Lung (tissue), 12 donors: ENCODE data around the gene LARP1. TPM values are rescaled to one million over a fixed set of nuclear protein-coding genes. Genes with fewer than 3 reads are reported as not detected.

ENCODE experiments used
- ATAC-seq: fragments of 200-7000 bp; cut with Tn5 transposase; one replicate; pipeline ENCODE4 v1.9.1; 2020; ENCODE audit warnings: moderate number of reproducible peaks; ENCODE audit not compliant: insufficient read depth, low FRiP score
- DNase-seq, 3 donors: peaks; one replicate each; pipeline ENCODE4 v3.0.0-alpha.2; 2013 to 2017
- H3K27ac ChIP-seq, 2 donors: one replicate each; pipeline ENCODE4 v1.5.1; 2013; ENCODE audit warnings: mild to moderate bottlenecking in 2 of 2, moderate library complexity in 2 of 2, control low read depth in 1 of 2, inconsistent platforms in 1 of 2, low read depth in 1 of 2, low read length in 1 of 2
- H3K27me3 ChIP-seq, 3 donors: one replicate each; pipeline ENCODE4 v1.5.1; 2013; ENCODE audit warnings: low read length in 2 of 3; ENCODE audit not compliant: control insufficient read depth in 3 of 3, insufficient read depth in 3 of 3
- H3K36me3 ChIP-seq, 4 donors: one replicate each; pipeline ENCODE4 v1.5.1; 2013; ENCODE audit warnings: low read length in 4 of 4, mild to moderate bottlenecking in 1 of 4, moderate library complexity in 1 of 4; ENCODE audit not compliant: control insufficient read depth in 4 of 4, insufficient read depth in 4 of 4
- H3K4me1 ChIP-seq, 5 donors: one replicate each; pipeline ENCODE4 v1.5.1; 2013; ENCODE audit warnings: low read length in 5 of 5, mild to moderate bottlenecking in 2 of 5, moderate library complexity in 1 of 5; ENCODE audit not compliant: control insufficient read depth in 5 of 5, insufficient read depth in 5 of 5
- H3K4me3 ChIP-seq: one replicate; pipeline ENCODE4 v1.5.1; 2013; ENCODE audit warnings: mild to moderate bottlenecking, control low read depth, moderate library complexity
- H3K9ac ChIP-seq, 2 donors: one replicate each; pipeline ENCODE4 v1.5.1; 2013; ENCODE audit warnings: low read length in 2 of 2, control low read depth in 1 of 2; ENCODE audit not compliant: insufficient read depth in 1 of 2
- H3K9me3 ChIP-seq, 4 donors: one replicate each; pipeline ENCODE4 v1.5.1; 2013; ENCODE audit warnings: low read length in 3 of 4, mild to moderate bottlenecking in 1 of 4, moderate library complexity in 1 of 4; ENCODE audit not compliant: control insufficient read depth in 4 of 4, insufficient read depth in 3 of 4
- CTCF ChIP-seq: IDR thresholded peaks from 2 replicates; pipeline ENCODE4 v1.5.1; 2012; ENCODE audit warnings: mild to moderate bottlenecking; ENCODE audit errors: control extremely low read depth, extremely low read depth
- WGBS, 2 donors: extraction: QIAGEN DNeasy Blood & Tissue Kit; methylation state at CpG; one replicate each; pipeline ENCODE4 v1.1.7; 2013; 5-methylcytosine and 5-hydroxymethylcytosine counted together
- polyA plus RNA-seq, 2 donors: library from polyadenylated mRNA; stranded (reverse); fragments of 200-250 nt; gene quantifications; one replicate each; pipeline ENCODE4 v1.2.1, GENCODE V29; 2013
- total RNA-seq, 2 donors: library from RNA; depleted of rRNA in 1 of 2; stranded (reverse); fragments of >200 nt in 1 of 2; gene quantifications; one replicate each; pipeline ENCODE4 v1.2.1, GENCODE V29; 2014 to 2021
- donor health status: control.
- donor health status: control.
- donor health status: Bipolar disorder and iron deficiency.
- donor health status: healthy.
- donor health status: DM: yes; HTN: yes; CAD: no.

LARP1 gene
- total and polyA plus RNA-seq, 4 donors, result 30.5 to 199 (median 61.7) TPM

GRCh38 chr5:154851351-154851750 is 96.2 kb downstream of the LARP1 start:
- DNase-seq (no peak), ATAC-seq (no peak)
- H3K36me3 ChIP-seq, result peaks cover 0 to 2% (median 0%) of the 10 kb centered on the region in 4 donors
- TF ChIP-seq CTCF, result no peak
- no peaks in the 10 kb centered on the region for H3K9me3 ChIP-seq
- peaks cover 7 to 20% (median 13%) of the 10 kb centered on the region in 5 donors for H3K4me1 ChIP-seq
- H3K4me3 ChIP-seq, result no peak overlapping the region
- no peak overlapping the region for H3K9ac ChIP-seq
- 76 to 83% methylated on average over 3 of the region's 3 CpGs for WGBS, 2 donors
- no peaks in the 10 kb centered on the region for H3K27me3 ChIP-seq
- H3K27ac ChIP-seq, result peak overlapping the region in 1 of 2 donors; percentile 39

GRCh38 chr5:154857530-154858296 is 102.5 kb downstream of the LARP1 start:
- H3K9me3 ChIP-seq, result no peaks in the 10 kb centered on the region
- peaks cover 0 to 31% (median 8%) of the 10 kb centered on the region in 5 donors for H3K4me1 ChIP-seq
- H3K36me3 ChIP-seq, result no peaks in the 10 kb centered on the region
- peak overlapping the region; percentile 99 to 100 for H3K27ac ChIP-seq
- ATAC-seq, result peak; percentile 82
- peak overlapping the region; percentile 74 for H3K4me3 ChIP-seq
- no peaks in the 10 kb centered on the region for H3K27me3 ChIP-seq
- peak; percentile 98 to 99 (median 99) for DNase-seq
- peak overlapping the region; percentile 79 to 91 for H3K9ac ChIP-seq
- no peak for TF ChIP-seq CTCF
- 0% methylated on average over 56 to 58 of the region's 59 CpGs for WGBS, 2 donors

GRCh38 chr5:154858297-154858971 is 103.3 kb downstream of the LARP1 start, which contains the start of gene CNOT8:
Gene CNOT8 (plus strand): TSS chr5:154858627. CDS start chr5:154863279, 4,652 bp downstream.
- ATAC-seq (peak; percentile 93), DNase-seq (peak; percentile 99)
- H3K4me1 ChIP-seq, result peaks cover 0 to 31% (median 8%) of the 10 kb centered on the region in 5 donors
- H3K9ac ChIP-seq, result peak within 1 kb of the TSS; percentile 79 to 95
- peaks cover 2 to 6% (median 4%) of the 10 kb centered on the region in 4 donors for H3K36me3 ChIP-seq
- peak within 1 kb of the TSS; percentile 89 for H3K4me3 ChIP-seq
- no peak for TF ChIP-seq CTCF
- H3K27me3 ChIP-seq, result no peaks in the 10 kb centered on the region
- H3K9me3 ChIP-seq, result no peaks in the 10 kb centered on the region
- 0% methylated on average over 65 of the region's 65 CpGs for WGBS, 2 donors
- peak within 1 kb of the TSS; percentile 99 to 100 for H3K27ac ChIP-seq
